Right lobe of liver (tissue), 6 donors: Measurements from ENCODE around the gene GXYLT2. TPM values are rescaled to one million over a fixed set of nuclear protein-coding genes. Genes with fewer than 3 reads are reported as not detected.

Experiments used
- ATAC-seq, 4 donors: fragments of 200-7000 bp; cut with Tn5 transposase; one replicate each; pipeline ENCODE4 v1.9.1; 2020; ENCODE audit warnings: mild to moderate bottlenecking in 4 of 4, moderate library complexity in 4 of 4
- DNase-seq, 3 donors: peaks; one replicate each; pipeline ENCODE4 v3.0.0-alpha.2; 2020
- H3K27ac ChIP-seq, 3 donors: fragments of 200-600 bp; one replicate each; pipeline ENCODE4 v1.8.0; 2022
- H3K27me3 ChIP-seq, 2 donors: fragments of 200-600 bp; one replicate each; pipeline ENCODE4 v1.8.0; 2022
- H3K36me3 ChIP-seq, 4 donors: fragments of 200-600 bp; sonication (generic) in 1 of 4; one replicate each; pipeline versions ENCODE4 v1.5.1 to v1.8.0; 2017 to 2022; ENCODE audit warnings: control low read depth in 1 of 4
- H3K4me1 ChIP-seq, 4 donors: fragments of 200-600 bp; sonication (generic) in 1 of 4; one replicate each; pipeline versions ENCODE4 v1.5.1 to v1.8.0; 2017 to 2022; ENCODE audit warnings: control low read depth in 1 of 4
- H3K4me3 ChIP-seq, 3 donors: fragments of 200-600 bp; one replicate each; pipeline ENCODE4 v1.8.0; 2022
- H3K9me3 ChIP-seq, 4 donors: fragments of 200-600 bp; sonication (generic) in 1 of 4; one replicate each; pipeline versions ENCODE4 v1.5.1 to v1.8.0; 2017 to 2022; ENCODE audit warnings: control low read depth in 1 of 4
- POLR2A ChIP-seq: fragments of 450-650 bp; IDR thresholded peaks from one replicate; pipeline ENCODE4 v1.6.1; 2017; ENCODE audit warnings: antibody characterized with exemption, mild to moderate bottlenecking
- WGBS: methylation state at CpG from one replicate; pipeline ENCODE4 v1.1.6; 2018; ENCODE audit warnings: low coverage, low lambda C conversion rate; ENCODE audit not compliant: insufficient coverage; ENCODE audit errors: missing lambda C conversion rate; 5-methylcytosine and 5-hydroxymethylcytosine counted together
- intact Hi-C, 2 donors: fragments of 100-400 bp; cut with DNase I; formaldehyde crosslinking; loops; one replicate each; pipeline versions ENCODE4 v1.11.2 to v1.14.1; 2022
- total RNA-seq, 6 experiments: library from RNA; depleted of rRNA in 2 of 6; stranded (reverse); fragments of >200 nt in 2 of 6; fragmentation: NEBNext Ultra II Directional in 3 of 6; extraction: Animal tissue kit (Norgen Biotek cat#: 25700) in 3 of 6; gene quantifications; one replicate each; pipeline versions ENCODE4 v1.1.0 to v1.2.4, GENCODE V29; 2016 to 2023
- TF ChIP-seq, protein P1 (sequence below), 4 donors: fragments of 200-600 bp in 3 of 4; fragments of 450-650 bp in 1 of 4; IDR thresholded peaks; one replicate each; pipeline versions ENCODE4 v1.5.1 to v1.8.0; 2016 to 2022; ENCODE audit warnings: antibody characterized with exemption in 4 of 4, mild to moderate bottlenecking in 2 of 4
- donor health status: DM: no; HTN: yes; CAD: no.
- donor health status: DM: no; HTN: no; CAD: no.
- donor health status: DM: no; HTN: no; CAD: no.
- donor health status: DM: no; HTN: yes; CAD: no.
- donor health status: DM: no; HTN: yes; CAD: no.

The GXYLT2 gene
- total RNA-seq, 6 experiments from 2014 or later: 0.06 to 0.69 (median 0.12) TPM; not detected in 1

- H3K27me3 ChIP-seq: no peaks in the 10 kb centered on the region
- peaks cover 0 to 15% (median 2%) of the 10 kb centered on the region in 4 donors for H3K4me1 ChIP-seq
- no peak overlapping the region for H3K4me3 ChIP-seq
- no peaks in the 10 kb centered on the region for H3K36me3 ChIP-seq
- H3K27ac ChIP-seq: no peak overlapping the region
- no peak for DNase-seq
- 99% methylated on average over 4 of the region's 4 CpGs for WGBS
- no peak for TF ChIP-seq POLR2A
- no peak for ATAC-seq
- intact Hi-C loops: no loop called here
- H3K9me3 ChIP-seq: no peaks in the 10 kb centered on the region
These were observed 87.1 kb downstream of the GXYLT2 start for GRCh38 chr3:72974956-72975355.

- Histone ChIP-seq H3K27ac (no peak overlapping the region), H3K36me3 (no peaks in the 10 kb centered on the region), H3K9me3 (no peaks in the 10 kb centered on the region), H3K27me3 (no peaks in the 10 kb centered on the region), H3K4me1 (peaks cover 0 to 15% (median 2%) of the 10 kb centered on the region in 4 donors), H3K4me3 (no peak overlapping the region)
- no peak for TF ChIP-seq POLR2A
- TF ChIP-seq, protein P1, sequence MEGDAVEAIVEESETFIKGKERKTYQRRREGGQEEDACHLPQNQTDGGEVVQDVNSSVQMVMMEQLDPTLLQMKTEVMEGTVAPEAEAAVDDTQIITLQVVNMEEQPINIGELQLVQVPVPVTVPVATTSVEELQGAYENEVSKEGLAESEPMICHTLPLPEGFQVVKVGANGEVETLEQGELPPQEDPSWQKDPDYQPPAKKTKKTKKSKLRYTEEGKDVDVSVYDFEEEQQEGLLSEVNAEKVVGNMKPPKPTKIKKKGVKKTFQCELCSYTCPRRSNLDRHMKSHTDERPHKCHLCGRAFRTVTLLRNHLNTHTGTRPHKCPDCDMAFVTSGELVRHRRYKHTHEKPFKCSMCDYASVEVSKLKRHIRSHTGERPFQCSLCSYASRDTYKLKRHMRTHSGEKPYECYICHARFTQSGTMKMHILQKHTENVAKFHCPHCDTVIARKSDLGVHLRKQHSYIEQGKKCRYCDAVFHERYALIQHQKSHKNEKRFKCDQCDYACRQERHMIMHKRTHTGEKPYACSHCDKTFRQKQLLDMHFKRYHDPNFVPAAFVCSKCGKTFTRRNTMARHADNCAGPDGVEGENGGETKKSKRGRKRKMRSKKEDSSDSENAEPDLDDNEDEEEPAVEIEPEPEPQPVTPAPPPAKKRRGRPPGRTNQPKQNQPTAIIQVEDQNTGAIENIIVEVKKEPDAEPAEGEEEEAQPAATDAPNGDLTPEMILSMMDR (IDR thresholded peaks at IDR 0.05): no peak
- ATAC-seq (no peak), DNase-seq (no peak)
- WGBS: 54% methylated on average over 1 of the region's 1 CpG
- intact Hi-C loops: no loop called here
These were observed 88.5 kb downstream of the GXYLT2 start for GRCh38 chr3:72976281-72976741.

GRCh38 chr3:72977060-72977808 lies 89.4 kb downstream of the GXYLT2 start:
- H3K4me3 ChIP-seq: no peak overlapping the region
- WGBS: 66% methylated on average over 5 of the region's 5 CpGs
- intact Hi-C loops: no loop called here
- H3K27me3 ChIP-seq: no peaks in the 10 kb centered on the region
- DNase-seq (no peak), ATAC-seq (peak in 1 of 4 donors; percentile 23)
- no peak overlapping the region for H3K27ac ChIP-seq
- peaks cover 0 to 15% (median 2%) of the 10 kb centered on the region in 4 donors for H3K4me1 ChIP-seq
- TF ChIP-seq, protein P1 (IDR thresholded peaks at IDR 0.05): peak in 1 of 4 donors; percentile 8
- TF ChIP-seq POLR2A: no peak
- H3K9me3 ChIP-seq: no peaks in the 10 kb centered on the region
- no peaks in the 10 kb centered on the region for H3K36me3 ChIP-seq

GRCh38 chr3:72982609-72983366 lies 94.9 kb downstream of the GXYLT2 start:
- ATAC-seq (peak in 1 of 4 donors; percentile 12), DNase-seq (no peak)
- TF ChIP-seq, protein P1 (IDR thresholded peaks at IDR 0.05): no peak
- TF ChIP-seq POLR2A: no peak
- Histone ChIP-seq H3K4me1 (no peaks in the 10 kb centered on the region), H3K27ac (no peak overlapping the region), H3K9me3 (peaks cover 0 to 10% (median 0%) of the 10 kb centered on the region in 4 donors), H3K36me3 (no peaks in the 10 kb centered on the region), H3K4me3 (no peak overlapping the region), H3K27me3 (no peaks in the 10 kb centered on the region)
- 64% methylated on average over 3 of the region's 3 CpGs for WGBS
- intact Hi-C loops: no loop called here

GRCh38 chr3:72985576-72985975 lies 97.7 kb downstream of the GXYLT2 start:
- no peak overlapping the region for H3K4me3 ChIP-seq
- no peak for ATAC-seq
- no peaks in the 10 kb centered on the region for H3K27me3 ChIP-seq
- peaks cover 0 to 10% (median 0%) of the 10 kb centered on the region in 4 donors for H3K9me3 ChIP-seq
- TF ChIP-seq, protein P1 (IDR thresholded peaks at IDR 0.05): no peak
- no peak for TF ChIP-seq POLR2A
- H3K36me3 ChIP-seq: no peaks in the 10 kb centered on the region
- no peaks in the 10 kb centered on the region for H3K4me1 ChIP-seq
- DNase-seq: no peak
- intact Hi-C loops: no loop called here
- no peak overlapping the region for H3K27ac ChIP-seq
- WGBS: 36% methylated on average over 1 of the region's 1 CpG
